B cell (primary cell): ENCODE measurements around the gene PPP1CC.

ENCODE experiments used
- CTCF ChIP-seq: fragments of 200-600 bp; IDR thresholded peaks from one replicate; pipeline ENCODE4 v1.8.0; 2022; ENCODE audit warnings: antibody characterized with exemption, mild to moderate bottlenecking
- EZH2 ChIP-seq: IDR thresholded peaks from 2 replicates; pipeline ENCODE4 v1.6.1; 2012; ENCODE audit warnings: borderline replicate concordance, low read depth, mild to moderate bottlenecking, moderate library complexity, low read length; ENCODE audit not compliant: insufficient read depth, poor library complexity, severe bottlenecking

- TF ChIP-seq CTCF (no peak), EZH2 (no peak)
Observed at GRCh38 chr12:110697236-110697635, 45.5 kb downstream of the PPP1CC start.
